HG02588 (cell line): ENCODE results near the gene TMEM223.
"Not testable (repeated sequence)": the region's sequence is repeated elsewhere in the genome, so short reads cannot be mapped to it uniquely, and the experiment has no call there.

Source experiments
- ATAC-seq: cut with Tn5 transposase; IDR thresholded peaks from one replicate; pipeline ENCODE4 v1.9.1; 2021; ENCODE audit warnings: mild to moderate bottlenecking, moderate library complexity; ENCODE audit not compliant: unreplicated experiment

TMEM223 gene

DNA sequence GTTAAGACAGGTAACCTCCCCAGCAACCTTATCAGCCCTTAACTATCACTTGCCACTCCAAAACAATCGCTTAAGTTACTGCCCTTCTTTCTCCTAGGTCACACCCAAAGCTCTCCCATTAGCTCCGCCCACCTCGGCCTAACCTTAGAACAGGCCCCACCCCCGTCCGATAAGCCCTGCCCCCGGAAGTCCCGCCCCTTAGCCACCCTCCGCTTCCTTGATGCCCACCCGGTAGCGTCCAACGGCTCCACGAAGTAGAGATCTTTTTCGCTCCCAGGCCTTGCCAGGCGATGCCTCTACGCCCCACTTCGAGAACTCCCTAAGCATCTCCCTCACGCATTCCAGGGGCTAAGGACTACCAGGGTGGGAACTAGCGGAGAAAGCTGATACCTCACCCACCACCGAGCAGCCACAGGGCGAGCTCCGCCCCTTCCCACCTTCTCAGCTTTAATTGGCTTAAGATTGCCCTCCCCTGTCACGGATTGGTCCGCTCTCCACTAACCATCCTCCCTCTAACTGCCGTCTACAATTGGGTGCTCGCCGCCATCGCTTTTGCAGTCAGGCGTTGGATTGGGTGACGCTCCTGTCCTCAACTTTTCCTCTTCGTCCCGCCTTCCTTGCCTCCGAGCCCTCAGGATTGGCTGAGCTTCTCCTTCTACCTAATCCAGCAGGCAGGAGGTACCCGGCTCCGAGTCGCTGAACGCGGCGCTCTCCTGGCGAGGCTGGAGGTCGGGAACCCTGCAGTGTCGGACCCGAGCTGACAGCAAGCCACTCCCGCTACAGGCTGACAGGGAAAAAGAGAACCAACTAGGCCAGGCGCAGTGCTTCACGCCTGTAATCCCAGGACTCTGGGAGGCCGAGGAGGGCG, 37.8 kb downstream of the TMEM223 start, which contains the start of gene ZBTB3:
TSS of gene ZBTB3 (minus strand) at position 425 of the 868 bp plus-strand sequence. CDS start 496 bp downstream, outside the sequence.
- peak; percentile 89 for ATAC-seq

DNA sequence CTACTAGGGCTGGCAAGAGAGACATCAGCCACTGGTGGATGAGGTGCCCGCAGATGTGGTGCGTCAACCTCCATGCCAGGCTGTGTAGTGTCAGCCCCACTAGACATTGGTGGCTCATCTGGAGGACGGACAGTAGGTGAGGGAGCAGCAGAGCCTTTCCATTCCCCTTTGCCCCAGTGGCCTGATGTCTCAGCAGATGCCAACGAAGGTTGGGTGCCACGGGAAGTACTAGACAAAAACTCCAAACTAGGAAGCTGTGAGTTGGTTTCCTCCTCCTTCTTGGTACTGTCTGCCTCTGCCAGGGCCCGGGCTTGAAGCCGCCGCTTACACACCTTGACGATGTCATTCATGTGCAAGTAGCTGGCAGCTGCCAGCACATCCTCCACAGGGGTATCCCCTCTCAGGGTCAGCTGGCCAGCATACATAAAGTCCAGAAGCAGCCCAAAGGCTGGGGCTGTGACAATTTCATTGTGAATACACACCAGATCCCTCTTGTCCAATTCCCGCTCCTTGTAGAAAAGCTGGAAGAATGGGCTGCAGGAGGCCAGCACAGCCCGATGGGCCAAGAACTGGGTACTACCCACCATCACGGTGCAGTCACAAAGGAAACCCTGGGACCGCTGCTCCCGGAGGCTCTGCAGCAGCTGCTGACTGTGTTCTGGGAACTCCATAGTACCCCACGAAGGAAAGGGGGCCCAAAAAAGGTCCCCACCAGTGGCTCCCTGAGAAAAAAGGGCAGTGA, 38.6 kb downstream of the TMEM223 start:
- ATAC-seq = no peak

DNA sequence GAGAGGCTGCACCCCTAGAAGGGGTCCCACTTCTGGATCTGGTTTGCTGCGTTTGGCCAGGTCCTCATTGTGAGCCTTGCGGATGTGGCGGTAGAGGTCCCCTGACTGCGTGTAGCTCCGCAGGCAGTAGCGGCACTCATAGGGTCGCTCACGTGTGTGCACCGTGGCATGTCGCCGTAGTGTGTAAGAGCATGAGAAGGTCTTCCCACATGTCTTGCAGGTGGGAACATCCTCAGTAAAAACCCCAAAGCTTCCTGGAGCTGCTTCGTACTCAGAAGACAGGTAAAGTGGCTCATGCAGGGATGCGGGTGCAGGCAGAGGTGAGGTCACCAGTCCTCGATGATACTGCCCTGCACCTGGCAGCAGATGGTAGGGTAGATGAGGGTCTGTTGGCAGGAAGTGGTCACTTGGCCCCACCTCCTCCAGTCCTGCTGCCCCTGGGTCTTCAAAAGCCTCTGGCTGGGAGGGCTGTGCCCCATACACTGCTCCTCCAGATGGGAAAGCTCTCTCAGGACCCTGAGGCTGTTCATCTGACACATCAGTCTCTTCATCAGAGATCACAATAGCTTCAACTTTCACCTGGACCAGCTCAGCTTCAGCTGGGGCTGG, 39.5 kb downstream of the TMEM223 start:
- no peak for ATAC-seq

DNA sequence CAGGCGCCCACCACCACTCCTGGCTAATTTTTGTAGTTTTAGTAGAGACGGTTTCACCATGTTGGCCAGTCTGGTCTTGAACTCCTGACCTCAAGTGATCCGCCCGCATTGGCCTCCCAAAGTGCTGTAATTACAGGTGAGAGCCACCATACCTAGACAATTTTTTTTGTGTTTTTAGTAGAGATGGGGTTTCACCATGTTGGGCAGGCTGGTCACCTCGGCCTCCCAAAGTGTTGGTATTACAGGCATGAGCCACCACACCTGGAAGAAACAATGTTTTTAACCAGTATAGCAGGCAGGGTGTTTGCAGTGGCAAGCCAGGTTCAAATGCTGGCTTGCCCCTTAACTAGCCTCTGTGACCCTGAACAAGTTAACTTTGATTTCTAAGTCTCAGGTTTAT, 41.9 kb downstream of the TMEM223 start:
- ATAC-seq = not testable (repeated sequence)

DNA sequence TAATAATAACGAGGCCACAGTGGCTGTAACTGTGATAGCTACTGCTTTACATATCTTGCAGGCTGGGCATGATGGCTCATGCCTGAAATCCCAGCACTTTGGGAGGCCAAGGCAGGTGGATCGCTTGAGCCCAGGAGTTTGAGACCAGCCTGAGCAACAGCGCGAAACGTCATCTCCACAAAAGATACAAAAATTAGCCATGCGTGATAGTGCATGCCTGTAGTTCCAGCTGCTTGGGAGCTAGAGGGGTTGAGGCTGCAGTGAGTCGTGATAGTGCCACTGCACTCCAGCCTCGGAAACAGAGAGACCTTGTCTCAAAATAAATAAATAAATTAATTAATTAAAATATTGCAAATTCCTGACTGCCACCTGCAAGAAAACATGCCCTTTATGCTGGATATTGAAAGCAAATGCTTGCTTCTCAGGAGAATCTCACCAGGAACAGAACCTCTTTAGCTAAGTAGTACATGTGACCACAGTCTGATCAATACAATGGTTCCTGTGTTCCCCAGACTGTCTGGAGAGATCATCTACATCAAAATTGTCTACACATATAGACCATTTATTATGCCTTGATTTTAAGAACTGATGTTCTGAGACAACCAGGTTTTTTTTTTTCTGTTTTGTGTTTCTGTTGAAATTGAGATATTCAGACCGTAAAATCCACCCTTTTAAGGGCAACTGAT, 44.2 kb downstream of the TMEM223 start:
- no peak for ATAC-seq
